Bronchial epithelial cell (primary cell): ENCODE measurements around the gene NUDT13. TPM values are rescaled to one million over a fixed set of nuclear protein-coding genes. Genes with fewer than 3 reads are reported as not detected.

Experiments used
- DNase-seq: peaks from one replicate; pipeline ENCODE4 v3.0.0-alpha.2; 2010; ENCODE audit warnings: low read depth
- FAIRE-seq: peaks from 2 replicates; lab custom pipeline; 2011; peaks lifted over from hg19 to GRCh38; lab: Jason Lieb, UNC
- H3K27me3 ChIP-seq: 2 replicates; pipeline ENCODE4 v1.5.1; 2011; ENCODE audit warnings: low read length; ENCODE audit not compliant: control insufficient read depth, insufficient read depth
- H3K36me3 ChIP-seq: 2 replicates; pipeline ENCODE4 v1.5.1; 2011; ENCODE audit warnings: low read length; ENCODE audit not compliant: control insufficient read depth, insufficient read depth
- H3K4me3 ChIP-seq: 2 replicates; pipeline ENCODE4 v1.5.1; 2011; ENCODE audit warnings: mild to moderate bottlenecking, low read depth, low read length, control low read depth
- total RNA-seq: library from RNA; depleted of rRNA; stranded (reverse); fragments of >200 nt; gene quantifications from 2 replicates; pipeline ENCODE4 v1.2.1, GENCODE V29; 2014
- TF ChIP-seq, protein P1 (sequence below): IDR thresholded peaks from 2 replicates; pipeline ENCODE4 v1.5.1; 2011; ENCODE audit warnings: mild to moderate bottlenecking, moderate library complexity, low read length, control low read depth, inconsistent platforms; ENCODE audit not compliant: insufficient read depth, severe bottlenecking

The NUDT13 gene
- total RNA-seq, 1 donor from 2014 or later: 1.1 TPM

DNA sequence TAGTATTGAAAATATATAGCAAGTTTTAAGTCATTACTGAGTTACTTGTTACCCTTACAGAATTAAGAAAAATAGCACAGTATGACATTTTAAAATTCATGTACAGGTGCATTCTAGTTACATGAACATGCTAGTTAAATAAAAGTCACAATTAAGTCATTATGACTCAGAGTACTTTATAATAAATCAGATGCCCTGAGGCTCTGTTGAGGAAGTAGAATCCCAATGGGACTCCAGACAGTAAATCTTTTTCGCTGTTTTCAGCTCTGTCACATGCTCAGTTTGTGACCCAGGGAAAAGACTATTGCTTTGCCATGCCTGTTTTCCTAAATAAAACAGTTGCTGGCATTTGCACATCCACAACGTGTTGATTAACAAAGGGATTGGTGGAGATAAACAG, 21.0 kb downstream of the NUDT13 start:
- DNase-seq (peak; percentile 83), FAIRE-seq (no peak)
- TF ChIP-seq, protein P1, sequence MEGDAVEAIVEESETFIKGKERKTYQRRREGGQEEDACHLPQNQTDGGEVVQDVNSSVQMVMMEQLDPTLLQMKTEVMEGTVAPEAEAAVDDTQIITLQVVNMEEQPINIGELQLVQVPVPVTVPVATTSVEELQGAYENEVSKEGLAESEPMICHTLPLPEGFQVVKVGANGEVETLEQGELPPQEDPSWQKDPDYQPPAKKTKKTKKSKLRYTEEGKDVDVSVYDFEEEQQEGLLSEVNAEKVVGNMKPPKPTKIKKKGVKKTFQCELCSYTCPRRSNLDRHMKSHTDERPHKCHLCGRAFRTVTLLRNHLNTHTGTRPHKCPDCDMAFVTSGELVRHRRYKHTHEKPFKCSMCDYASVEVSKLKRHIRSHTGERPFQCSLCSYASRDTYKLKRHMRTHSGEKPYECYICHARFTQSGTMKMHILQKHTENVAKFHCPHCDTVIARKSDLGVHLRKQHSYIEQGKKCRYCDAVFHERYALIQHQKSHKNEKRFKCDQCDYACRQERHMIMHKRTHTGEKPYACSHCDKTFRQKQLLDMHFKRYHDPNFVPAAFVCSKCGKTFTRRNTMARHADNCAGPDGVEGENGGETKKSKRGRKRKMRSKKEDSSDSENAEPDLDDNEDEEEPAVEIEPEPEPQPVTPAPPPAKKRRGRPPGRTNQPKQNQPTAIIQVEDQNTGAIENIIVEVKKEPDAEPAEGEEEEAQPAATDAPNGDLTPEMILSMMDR: no peak
- Histone ChIP-seq H3K27me3 (no peaks in the 10 kb centered on the region), H3K36me3 (peaks cover 7% of the 10 kb centered on the region), H3K4me3 (no peak overlapping the region)

DNA sequence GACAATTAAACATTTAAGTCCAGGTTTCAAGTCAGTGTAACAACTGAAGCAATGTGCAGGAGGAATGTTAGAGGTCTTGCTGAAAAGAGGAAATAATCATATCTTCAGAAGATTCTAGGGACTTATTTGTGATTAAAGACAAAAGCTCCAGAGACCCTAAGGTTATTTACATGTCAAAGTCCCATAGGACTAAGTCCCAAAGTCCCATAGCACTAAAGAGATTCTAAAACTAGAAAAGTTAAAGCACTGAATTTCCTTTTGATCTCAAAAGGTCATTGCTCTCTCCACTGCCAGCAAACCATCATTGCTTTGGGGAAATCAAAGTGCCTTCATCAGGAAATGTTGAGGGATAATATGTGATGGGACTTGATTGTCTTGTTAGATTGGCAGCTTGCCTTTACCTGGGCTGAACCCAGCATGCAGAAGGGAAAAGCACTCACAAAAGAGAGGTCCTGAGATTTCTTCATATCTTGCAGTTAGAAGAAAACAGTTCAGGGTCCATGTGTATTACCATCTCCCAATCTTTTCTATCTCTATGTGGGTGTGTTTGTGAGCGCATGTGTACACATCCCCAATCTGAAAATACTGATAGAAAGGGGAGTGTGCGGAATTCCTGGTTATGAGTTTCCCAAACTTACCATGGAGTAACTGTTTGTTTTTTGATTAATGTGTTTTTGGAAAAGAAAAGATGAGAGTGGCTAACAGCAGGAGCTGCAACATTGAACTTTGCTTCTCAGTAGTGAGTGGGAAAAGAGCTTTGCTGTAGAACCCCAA, 21.8 kb downstream of the NUDT13 start:
- Histone ChIP-seq H3K4me3 (no peak overlapping the region), H3K27me3 (no peaks in the 10 kb centered on the region), H3K36me3 (peaks cover 9% of the 10 kb centered on the region)
- DNase-seq: no peak
- FAIRE-seq: no peak
- TF ChIP-seq, protein P1: no peak

DNA sequence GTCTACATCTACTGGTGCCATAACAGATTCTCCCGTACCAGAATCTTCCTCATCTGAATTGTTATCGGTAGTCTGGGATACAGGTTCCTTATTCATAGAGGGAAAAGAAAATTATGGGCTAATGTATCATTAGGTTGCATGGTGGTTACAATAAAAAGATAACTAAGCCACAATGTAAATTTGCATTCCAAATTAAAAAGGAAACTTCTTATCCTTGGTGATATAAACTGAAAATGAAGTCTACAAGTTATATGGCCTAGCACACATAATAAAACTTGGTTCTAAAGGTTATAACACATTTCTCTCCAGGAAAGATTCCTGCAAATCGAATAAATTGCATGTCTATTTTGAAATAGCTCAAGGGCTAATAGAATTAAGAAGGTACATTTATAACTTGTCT, 24.5 kb downstream of the NUDT13 start:
- Histone ChIP-seq H3K27me3 (no peaks in the 10 kb centered on the region), H3K4me3 (no peak overlapping the region), H3K36me3 (peaks cover 11% of the 10 kb centered on the region)
- TF ChIP-seq, protein P1: no peak
- no peak for DNase-seq
- no peak for FAIRE-seq

DNA sequence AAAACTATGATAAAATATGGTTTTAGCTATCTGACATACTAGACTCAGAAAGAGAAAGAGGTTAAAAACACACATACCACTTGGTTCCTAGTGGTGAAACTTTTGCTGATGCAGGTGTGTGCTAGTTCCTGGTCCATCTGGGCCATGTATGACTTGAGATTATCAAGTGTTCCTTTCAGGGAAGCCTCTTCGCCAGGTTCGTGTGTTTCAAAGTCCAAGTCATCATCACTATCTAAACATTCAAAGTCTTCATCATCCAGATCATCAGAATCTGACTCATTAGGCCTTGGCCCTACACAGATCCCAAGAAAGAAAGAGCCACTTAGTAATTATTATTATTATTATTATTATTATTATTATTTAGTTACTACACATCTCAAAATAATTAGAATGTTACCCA, 26.4 kb downstream of the NUDT13 start:
- H3K4me3 ChIP-seq: no peak overlapping the region
- FAIRE-seq: no peak
- peaks cover 10% of the 10 kb centered on the region for H3K36me3 ChIP-seq
- no peaks in the 10 kb centered on the region for H3K27me3 ChIP-seq
- peak; percentile 23 for DNase-seq
- TF ChIP-seq, protein P1: no peak

DNA sequence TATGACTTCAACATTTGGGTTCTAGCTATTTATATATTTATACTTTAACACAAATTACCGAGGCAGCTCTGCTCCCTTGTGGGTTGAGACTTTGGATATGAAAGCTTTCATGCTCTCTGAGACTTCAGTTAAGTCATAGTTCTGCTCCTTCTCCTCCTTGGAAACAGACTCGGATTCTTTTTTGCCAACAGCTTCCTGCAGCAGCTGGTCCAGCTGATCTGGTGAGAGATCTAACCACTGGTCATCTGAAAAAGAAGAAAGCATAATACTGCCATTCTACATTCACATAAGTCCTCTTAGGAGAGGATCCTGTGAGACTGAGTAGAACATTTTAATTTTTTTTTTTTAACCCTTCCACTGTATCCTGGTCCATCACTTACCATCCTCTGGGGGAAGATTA, 29.0 kb downstream of the NUDT13 start:
- Histone ChIP-seq H3K27me3 (no peaks in the 10 kb centered on the region), H3K4me3 (no peak overlapping the region), H3K36me3 (peaks cover 8% of the 10 kb centered on the region)
- TF ChIP-seq, protein P1: no peak
- DNase-seq (no peak), FAIRE-seq (no peak)
